H9 (cell line): Measurements from ENCODE around the gene CDX2. TPM values are rescaled to one million over a fixed set of nuclear protein-coding genes. Genes with fewer than 3 reads are reported as not detected.

ENCODE experiments used
- DNase-seq: peaks from one replicate; pipeline ENCODE4 v3.0.0-alpha.2; 2017
- H2AFZ ChIP-seq: one replicate; pipeline ENCODE4 v1.6.1; 2013; ENCODE audit warnings: mild to moderate bottlenecking, low read length, control low read depth, moderate library complexity
- H2AK5ac ChIP-seq: 2 replicates; pipeline ENCODE4 v1.6.1; 2013; ENCODE audit warnings: low read length, control low read depth, mixed read lengths; ENCODE audit not compliant: insufficient read length
- H2BK120ac ChIP-seq: one replicate; pipeline ENCODE4 v1.6.1; 2013; ENCODE audit warnings: low read depth, mild to moderate bottlenecking, low read length, control low read depth, inconsistent platforms; ENCODE audit not compliant: poor library complexity, severe bottlenecking
- H2BK12ac ChIP-seq: 2 replicates; pipeline ENCODE4 v1.6.1; 2013; ENCODE audit warnings: low read length, control low read depth, mixed read lengths, low read depth; ENCODE audit not compliant: insufficient read length
- H2BK15ac ChIP-seq: 2 replicates; pipeline ENCODE4 v1.6.1; 2013; ENCODE audit warnings: low read depth, low read length, control low read depth
- H2BK20ac ChIP-seq: one replicate; pipeline ENCODE4 v1.6.1; 2013; ENCODE audit warnings: low read depth, mild to moderate bottlenecking, low read length, control low read depth, inconsistent platforms; ENCODE audit not compliant: poor library complexity, severe bottlenecking
- H2BK5ac ChIP-seq: 2 replicates; pipeline ENCODE4 v1.6.1; 2013; ENCODE audit warnings: low read length, control low read depth, mixed read lengths; ENCODE audit not compliant: insufficient read length
- H3K14ac ChIP-seq: 2 replicates; pipeline ENCODE4 v1.6.1; 2013; ENCODE audit warnings: low read length, control low read depth; ENCODE audit not compliant: insufficient read depth
- H3K18ac ChIP-seq: 2 replicates; pipeline ENCODE4 v1.6.1; 2013; ENCODE audit warnings: low read depth, mild to moderate bottlenecking, mixed read lengths, low read length, control low read depth; ENCODE audit not compliant: insufficient read length
- H3K23ac ChIP-seq: 2 replicates; pipeline ENCODE4 v1.6.1; 2013; ENCODE audit warnings: low read length, control low read depth, mixed read lengths, low read depth; ENCODE audit not compliant: insufficient read length
- H3K23me2 ChIP-seq: 2 replicates; pipeline ENCODE4 v1.6.1; 2013; ENCODE audit warnings: low read depth, mild to moderate bottlenecking, mixed read lengths, low read length, control low read depth; ENCODE audit not compliant: insufficient read length, poor library complexity, severe bottlenecking
- H3K27ac ChIP-seq: 2 replicates; pipeline ENCODE4 v1.5.1; 2013; ENCODE audit warnings: low read length, control low read depth, mixed read lengths, low read depth; ENCODE audit not compliant: insufficient read length
- H3K27me3 ChIP-seq: 2 replicates; pipeline ENCODE4 v1.6.1; 2013; ENCODE audit warnings: low read length, control low read depth, inconsistent platforms; ENCODE audit not compliant: insufficient read depth
- H3K4ac ChIP-seq: 2 replicates; pipeline ENCODE4 v1.6.1; 2013; ENCODE audit warnings: low read depth, mild to moderate bottlenecking, control low read depth, inconsistent platforms, low read length, moderate library complexity
- H3K4me1 ChIP-seq: 2 replicates; pipeline ENCODE4 v1.6.1; 2013; ENCODE audit warnings: low read length, control low read depth, inconsistent platforms; ENCODE audit not compliant: insufficient read depth
- H3K4me2 ChIP-seq: 2 replicates; pipeline ENCODE4 v1.6.1; 2013; ENCODE audit warnings: low read length, control low read depth, mixed read lengths; ENCODE audit not compliant: insufficient read length, insufficient read depth
- H3K56ac ChIP-seq: 2 replicates; pipeline ENCODE4 v1.6.1; 2013; ENCODE audit warnings: low read depth, mild to moderate bottlenecking, mixed read lengths, low read length, control low read depth; ENCODE audit not compliant: insufficient read length
- H3K79me1 ChIP-seq: 2 replicates; pipeline ENCODE4 v1.6.1; 2013; ENCODE audit warnings: low read depth, mild to moderate bottlenecking, moderate library complexity, low read length, control low read depth, inconsistent platforms; ENCODE audit not compliant: insufficient read depth, poor library complexity, severe bottlenecking
- H3K79me2 ChIP-seq: 2 replicates; pipeline ENCODE4 v1.6.1; 2013; ENCODE audit warnings: low read length, control low read depth, inconsistent platforms; ENCODE audit not compliant: insufficient read depth
- H3K9ac ChIP-seq: 2 replicates; pipeline ENCODE4 v1.6.1; 2013; ENCODE audit warnings: low read length, control low read depth, mixed read lengths; ENCODE audit not compliant: insufficient read length; ENCODE audit errors: extremely low read depth
- H3K9me3 ChIP-seq: one replicate; pipeline ENCODE4 v1.6.1; 2013; ENCODE audit warnings: low read depth, low read length, inconsistent platforms; ENCODE audit not compliant: control insufficient read depth
- H3T11ph ChIP-seq: one replicate; pipeline ENCODE4 v1.6.1; 2013; ENCODE audit warnings: mild to moderate bottlenecking, low read length, control low read depth, inconsistent platforms
- H4K20me1 ChIP-seq: one replicate; pipeline ENCODE4 v1.6.1; 2013; ENCODE audit not compliant: control insufficient read depth, insufficient read length, insufficient read depth
- H4K5ac ChIP-seq: 2 replicates; pipeline ENCODE4 v1.6.1; 2013; ENCODE audit warnings: low read depth, mild to moderate bottlenecking, mixed read lengths, low read length, control low read depth; ENCODE audit not compliant: insufficient read length
- H4K8ac ChIP-seq: replicated peaks from 2 replicates; pipeline ENCODE4 v1.6.1; 2013; ENCODE audit warnings: low read length, control low read depth, mixed read lengths, low read depth; ENCODE audit not compliant: insufficient read length
- H4K91ac ChIP-seq: 2 replicates; pipeline ENCODE4 v1.6.1; 2013; ENCODE audit warnings: low read depth, mild to moderate bottlenecking, moderate library complexity, mixed read lengths, low read length, control low read depth; ENCODE audit not compliant: insufficient read length
- H3K27ac Mint-ChIP-seq, 3 experiments: 2 replicates in 2 of 3; 3 replicates in 1 of 3; pipeline ENCODE4 v1.8.0; 2020 to 2021; ENCODE audit warnings: mixed read lengths in 3 of 3, mild to moderate bottlenecking in 1 of 3, moderate library complexity in 1 of 3
- H3K27me3 Mint-ChIP-seq: 2 replicates; pipeline ENCODE4 v1.8.0; 2021; ENCODE audit warnings: low read depth, mild to moderate bottlenecking, moderate library complexity, mixed read lengths
- H3K36me3 Mint-ChIP-seq, 3 experiments: 2 replicates in 2 of 3; 3 replicates in 1 of 3; pipeline ENCODE4 v1.8.0; 2020 to 2021; ENCODE audit warnings: low read depth in 3 of 3, mixed read lengths in 3 of 3; ENCODE audit not compliant: insufficient read depth in 1 of 3
- H3K4me1 Mint-ChIP-seq, 2 experiments: 2 replicates each; pipeline ENCODE4 v1.8.0; 2020; ENCODE audit warnings: mixed read lengths in 2 of 2
- H3K4me3 Mint-ChIP-seq, 2 experiments: 2 replicates in 1 of 2; 3 replicates in 1 of 2; pipeline ENCODE4 v1.8.0; 2020 to 2021; ENCODE audit warnings: mild to moderate bottlenecking in 2 of 2, mixed read lengths in 2 of 2, moderate library complexity in 1 of 2
- H3K9me3 Mint-ChIP-seq, 2 experiments: 2 replicates in 1 of 2; 3 replicates in 1 of 2; pipeline ENCODE4 v1.8.0; 2020; ENCODE audit warnings: mild to moderate bottlenecking in 2 of 2, mixed read lengths in 2 of 2, moderate library complexity in 1 of 2
- WGBS: extraction: QIAGEN DNeasy Blood & Tissue Kit; methylation state at CpG from one replicate; pipeline ENCODE4 v1.1.7; 2013; ENCODE audit warnings: missing lambda C conversion rate, low lambda C conversion rate, mixed read lengths; ENCODE audit not compliant: insufficient read length; ENCODE audit errors: extremely low coverage; 5-methylcytosine and 5-hydroxymethylcytosine counted together
- long read RNA-seq: library from polyadenylated mRNA; unstranded; transcript quantifications from one replicate; pipeline ENCODE4 v2.0.0, GENCODE V29; 2020
- total RNA-seq: library from RNA; stranded (reverse); gene quantifications from 2 replicates; pipeline ENCODE4 v1.2.1, GENCODE V29; 2021
- TF ChIP-seq, protein P1 (sequence below): fragments of 200-600 bp; sonication (generic); conservative IDR thresholded peaks from 3 replicates; pipeline ENCODE4 v1.8.0; 2021; ENCODE audit warnings: antibody characterized with exemption, mild to moderate bottlenecking

Gene CDX2, protein sequence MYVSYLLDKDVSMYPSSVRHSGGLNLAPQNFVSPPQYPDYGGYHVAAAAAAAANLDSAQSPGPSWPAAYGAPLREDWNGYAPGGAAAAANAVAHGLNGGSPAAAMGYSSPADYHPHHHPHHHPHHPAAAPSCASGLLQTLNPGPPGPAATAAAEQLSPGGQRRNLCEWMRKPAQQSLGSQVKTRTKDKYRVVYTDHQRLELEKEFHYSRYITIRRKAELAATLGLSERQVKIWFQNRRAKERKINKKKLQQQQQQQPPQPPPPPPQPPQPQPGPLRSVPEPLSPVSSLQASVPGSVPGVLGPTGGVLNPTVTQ
- total RNA-seq, result not detected in 2 replicates
- long read RNA-seq, result 0 reads

DNA sequence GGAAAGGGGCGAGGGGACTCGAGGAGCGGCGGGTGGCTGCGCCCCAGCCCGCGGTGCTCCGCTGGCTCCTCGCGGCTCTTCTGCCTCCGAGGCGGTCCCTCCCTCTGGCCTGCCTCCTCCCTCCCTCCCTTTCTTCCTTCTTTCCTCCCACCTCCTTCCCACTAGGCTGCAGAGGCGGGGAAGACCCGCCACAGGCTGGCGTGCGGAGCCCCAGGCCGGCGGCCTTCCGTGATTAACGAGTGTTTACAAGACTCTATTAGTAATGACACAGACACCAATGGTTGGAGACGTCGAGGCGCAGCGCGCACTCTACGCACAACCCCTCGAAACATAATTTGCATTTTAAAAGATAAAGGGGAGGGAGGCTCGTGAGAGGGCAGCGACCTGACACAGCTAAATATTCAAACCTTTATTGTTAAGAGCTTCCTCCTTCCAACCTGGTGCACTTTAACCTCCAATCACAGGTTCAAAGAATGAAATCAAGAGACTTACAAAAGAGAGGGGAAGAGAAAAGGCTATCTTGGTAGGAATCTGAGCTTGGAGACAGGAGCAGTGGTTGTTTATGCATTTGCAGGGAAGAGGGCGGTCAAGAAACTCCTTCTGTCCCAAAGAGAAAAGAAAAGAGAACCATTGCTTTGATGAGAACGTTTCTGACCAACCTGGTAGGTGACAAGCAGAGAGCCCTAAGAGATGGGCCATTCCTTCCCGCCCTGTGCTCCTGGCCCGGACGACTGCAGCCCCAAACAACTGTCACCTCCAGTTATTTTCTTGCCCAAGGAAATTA is at the start of gene CDX2:
CDX2 (minus strand) TSS at position 234 of the 784 bp plus-strand sequence. CDS start 309 bp downstream, outside the sequence.
- peak; percentile 83 for DNase-seq
- H4K8ac ChIP-seq, result no peak within 1 kb of the TSS
- H3K27me3 Mint-ChIP-seq, result peaks cover 100% of the 10 kb centered on the region

More for the DNA sequence above, at the start of gene CDX2:
- no peak within 1 kb of the TSS for H3K27ac ChIP-seq
- H2AK5ac ChIP-seq, result no peak within 1 kb of the TSS
- H3K36me3 Mint-ChIP-seq, result no peaks in the 10 kb centered on the region
- WGBS, result no CpG with 5 or more reads among the region's 34 CpGs
- no peaks in the 10 kb centered on the region for H3K79me2 ChIP-seq
- H3K9ac ChIP-seq, result no peak within 1 kb of the TSS
- TF ChIP-seq, protein P1, sequence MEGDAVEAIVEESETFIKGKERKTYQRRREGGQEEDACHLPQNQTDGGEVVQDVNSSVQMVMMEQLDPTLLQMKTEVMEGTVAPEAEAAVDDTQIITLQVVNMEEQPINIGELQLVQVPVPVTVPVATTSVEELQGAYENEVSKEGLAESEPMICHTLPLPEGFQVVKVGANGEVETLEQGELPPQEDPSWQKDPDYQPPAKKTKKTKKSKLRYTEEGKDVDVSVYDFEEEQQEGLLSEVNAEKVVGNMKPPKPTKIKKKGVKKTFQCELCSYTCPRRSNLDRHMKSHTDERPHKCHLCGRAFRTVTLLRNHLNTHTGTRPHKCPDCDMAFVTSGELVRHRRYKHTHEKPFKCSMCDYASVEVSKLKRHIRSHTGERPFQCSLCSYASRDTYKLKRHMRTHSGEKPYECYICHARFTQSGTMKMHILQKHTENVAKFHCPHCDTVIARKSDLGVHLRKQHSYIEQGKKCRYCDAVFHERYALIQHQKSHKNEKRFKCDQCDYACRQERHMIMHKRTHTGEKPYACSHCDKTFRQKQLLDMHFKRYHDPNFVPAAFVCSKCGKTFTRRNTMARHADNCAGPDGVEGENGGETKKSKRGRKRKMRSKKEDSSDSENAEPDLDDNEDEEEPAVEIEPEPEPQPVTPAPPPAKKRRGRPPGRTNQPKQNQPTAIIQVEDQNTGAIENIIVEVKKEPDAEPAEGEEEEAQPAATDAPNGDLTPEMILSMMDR, result no peak
- H3T11ph ChIP-seq, result no peak within 1 kb of the TSS
- H3K4me1 Mint-ChIP-seq, result peaks cover 33 to 44% of the 10 kb centered on the region in 2 experiments
- H3K18ac ChIP-seq, result peak within 1 kb of the TSS; percentile 32
- no peak within 1 kb of the TSS for H3K56ac ChIP-seq
- H3K9me3 ChIP-seq, result no peaks in the 10 kb centered on the region
- no peak within 1 kb of the TSS for H2BK20ac ChIP-seq
- peaks cover 5 to 19% of the 10 kb centered on the region in 2 experiments for H3K9me3 Mint-ChIP-seq
- H3K4ac ChIP-seq, result no peak within 1 kb of the TSS
- peaks cover 4% of the 10 kb centered on the region for H4K20me1 ChIP-seq
- H2BK12ac ChIP-seq, result no peak within 1 kb of the TSS
- no peak within 1 kb of the TSS for H4K91ac ChIP-seq
- peaks cover 9% of the 10 kb centered on the region for H3K4me1 ChIP-seq
- no peak within 1 kb of the TSS for H3K27ac Mint-ChIP-seq
- no peak within 1 kb of the TSS for H4K5ac ChIP-seq
- H2BK15ac ChIP-seq, result no peak within 1 kb of the TSS; the same call in 1 of the 2 replicates
- no peak within 1 kb of the TSS for H2BK5ac ChIP-seq
- peak within 1 kb of the TSS in 1 of 2 experiments; percentile 78; a peak in 3 of 5 replicates for H3K4me3 Mint-ChIP-seq
- H2BK120ac ChIP-seq, result no peak within 1 kb of the TSS
- peaks cover 94% of the 10 kb centered on the region for H3K27me3 ChIP-seq
- peak within 1 kb of the TSS; percentile 46 for H3K4me2 ChIP-seq
- no peak within 1 kb of the TSS for H2AFZ ChIP-seq
- H3K23ac ChIP-seq, result no peak within 1 kb of the TSS
- no peaks in the 10 kb centered on the region for H3K79me1 ChIP-seq
- no peaks in the 10 kb centered on the region for H3K23me2 ChIP-seq
- H3K14ac ChIP-seq, result no peak within 1 kb of the TSS; the same call in 1 of the 2 replicates
